Measurements from ENCODE around the gene CTNNA3.

GRCh38 chr10:66747451-66747850, 948.5 kb downstream of the CTNNA3 start:
- TF ChIP-seq CTCF (conservative IDR thresholded peaks at IDR 0.05; ENCODE audit: low read length) (no peak), EZH2phosphoT487 (IDR thresholded peaks at IDR 0.05; ENCODE audit: borderline replicate concordance) (no peak)
